NCI-H1092 (cell line): Measurements from ENCODE around the gene AAMP.

ENCODE experiments used
- DNase-seq: peaks from one replicate; lab custom pipeline; 2025; lab: John Stamatoyannopoulos, UW

Gene AAMP

DNA sequence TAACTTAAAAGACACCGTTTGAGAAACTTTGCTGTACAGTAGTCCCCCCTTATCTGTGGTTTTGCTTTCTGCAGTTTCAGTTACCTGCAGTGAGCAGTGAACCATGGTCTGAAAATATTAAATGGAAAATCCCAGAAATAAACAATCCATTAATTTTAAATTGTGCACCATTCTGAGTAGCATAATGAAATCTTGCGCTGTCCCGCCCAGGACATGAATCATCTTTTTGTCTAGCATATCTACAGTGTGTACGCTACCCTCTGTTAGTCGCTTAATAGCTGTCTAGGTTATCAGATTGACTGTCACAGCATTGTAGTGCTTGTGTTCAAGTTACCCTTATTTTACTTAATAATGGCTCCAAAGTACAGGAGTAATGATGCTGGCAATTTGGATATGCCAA is 46.9 kb downstream of the AAMP start:
- no peak for DNase-seq

DNA sequence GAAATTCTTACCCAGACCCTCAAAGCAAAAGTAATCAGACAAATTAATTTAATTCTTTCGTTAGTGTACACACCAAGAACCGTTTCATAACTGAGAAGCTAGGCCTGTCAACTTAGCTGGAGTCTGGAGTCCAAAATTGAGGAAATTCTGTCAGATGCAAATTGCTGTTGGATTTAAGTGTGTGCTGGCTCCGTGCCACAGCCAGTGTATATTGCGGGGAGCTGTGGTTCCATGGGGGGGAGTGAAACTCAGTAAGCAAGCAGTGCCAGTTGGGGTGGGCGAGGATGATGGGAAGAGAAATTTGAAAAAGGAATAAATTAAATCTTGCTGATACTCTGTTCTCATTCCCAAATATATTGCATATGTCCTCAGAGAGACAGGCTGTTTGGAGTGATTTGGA is 48.9 kb downstream of the AAMP start:
- DNase-seq, result no peak

DNA sequence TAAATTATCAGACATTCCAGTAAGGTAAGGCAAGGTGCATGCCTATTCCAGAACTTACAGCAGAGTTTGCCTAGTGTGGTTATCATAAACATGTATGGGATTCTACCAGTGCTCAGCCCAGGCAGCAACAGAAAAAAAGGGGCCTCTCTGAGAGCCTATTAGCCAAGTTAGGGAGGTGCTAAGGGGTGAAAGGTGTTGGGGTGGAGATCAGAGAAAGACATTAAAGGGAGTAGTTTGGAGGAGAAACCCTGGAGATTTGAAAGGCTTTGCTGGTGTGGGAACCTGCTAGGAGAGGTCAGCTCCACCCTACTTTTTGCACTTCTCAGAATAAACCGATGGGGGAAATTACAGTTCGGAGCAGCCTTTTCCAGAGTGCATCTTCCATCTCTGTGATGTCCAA is 50.0 kb downstream of the AAMP start:
- DNase-seq, result no peak

DNA sequence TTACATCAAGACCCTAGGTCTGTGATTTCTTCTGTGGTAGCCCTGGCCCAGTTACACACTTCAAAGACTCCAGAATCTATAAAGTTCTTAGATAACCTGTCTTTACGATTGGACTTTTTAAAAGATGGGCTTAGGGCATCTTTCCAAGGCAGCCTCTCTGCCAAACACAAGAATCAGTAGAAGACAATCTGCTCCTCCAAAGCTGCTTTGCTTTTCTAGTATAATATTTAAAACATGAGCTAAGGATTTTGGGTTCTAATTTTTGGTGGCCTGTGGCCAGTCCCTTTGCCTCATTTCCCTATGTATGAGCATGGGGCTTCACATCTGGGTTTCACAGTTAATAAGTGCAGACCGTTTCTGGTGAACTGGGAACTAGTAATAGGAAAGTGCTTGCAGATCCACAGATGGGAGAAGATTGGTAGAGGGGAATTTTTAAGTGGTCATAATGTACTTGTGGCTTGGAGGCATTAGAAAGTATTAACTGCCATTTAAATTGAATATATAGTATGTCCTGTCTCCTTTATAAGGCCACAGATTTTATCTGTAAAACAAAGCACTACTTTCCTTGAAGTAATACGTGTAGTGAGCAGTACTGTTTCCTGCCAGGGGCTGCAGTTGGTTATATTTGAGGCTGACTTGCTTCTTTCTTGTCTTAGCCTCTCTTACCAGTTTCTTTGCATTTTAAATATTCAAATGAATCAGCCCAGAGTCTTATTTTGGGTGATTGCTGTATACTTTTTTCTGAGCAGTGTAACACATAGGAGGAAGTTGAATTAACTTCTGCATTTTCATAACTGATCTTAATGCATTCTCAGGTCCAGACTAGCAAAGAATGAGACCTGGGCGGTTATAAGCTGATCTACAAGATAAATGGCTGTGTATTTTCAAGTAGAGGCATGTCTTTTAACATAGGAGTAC is 51.4 kb downstream of the AAMP start:
- DNase-seq, result no peak

DNA sequence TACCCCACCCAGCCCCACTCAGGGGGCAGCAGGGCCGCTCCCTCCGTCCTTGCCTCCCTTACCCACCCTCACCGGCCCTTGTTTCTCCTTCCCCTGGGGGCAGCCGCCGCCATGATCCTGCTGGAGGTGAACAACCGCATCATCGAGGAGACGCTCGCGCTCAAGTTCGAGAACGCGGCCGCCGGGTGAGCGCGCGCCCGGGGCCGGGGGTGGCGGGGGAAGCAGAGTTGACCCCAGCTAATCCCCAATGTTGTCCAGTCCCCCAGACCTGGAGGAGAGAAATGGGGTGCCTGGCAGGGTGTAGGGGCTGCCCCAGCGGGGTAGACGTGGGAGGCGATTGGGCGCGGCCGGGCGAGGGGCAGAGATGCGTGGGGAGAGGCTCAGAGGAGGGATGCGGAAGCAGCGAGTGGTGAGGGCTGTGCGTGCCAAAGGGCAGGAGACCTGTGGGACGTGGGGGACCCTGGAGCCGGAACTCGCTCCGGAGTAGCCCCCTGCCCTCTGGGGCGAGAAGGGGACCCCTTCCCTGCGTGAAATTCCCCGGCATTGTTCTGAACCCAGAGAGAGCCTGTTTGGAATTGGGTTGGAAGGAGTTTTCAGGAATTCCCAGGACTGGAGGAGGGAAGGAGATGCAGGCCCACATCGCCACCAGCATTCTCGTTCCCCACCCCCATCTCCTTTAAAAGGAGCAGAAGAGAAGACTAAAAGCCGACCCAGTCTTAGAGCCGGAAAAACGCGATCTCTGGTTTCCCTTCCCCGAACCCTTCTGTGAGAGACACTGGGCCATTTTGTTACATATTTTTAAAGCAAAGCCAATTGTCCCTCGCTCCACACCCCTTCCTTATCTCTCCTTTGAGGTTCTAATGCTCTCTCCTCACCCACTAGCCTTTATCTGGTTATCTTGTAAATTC is 52.3 kb downstream of the AAMP start:
- DNase-seq, result no peak

DNA sequence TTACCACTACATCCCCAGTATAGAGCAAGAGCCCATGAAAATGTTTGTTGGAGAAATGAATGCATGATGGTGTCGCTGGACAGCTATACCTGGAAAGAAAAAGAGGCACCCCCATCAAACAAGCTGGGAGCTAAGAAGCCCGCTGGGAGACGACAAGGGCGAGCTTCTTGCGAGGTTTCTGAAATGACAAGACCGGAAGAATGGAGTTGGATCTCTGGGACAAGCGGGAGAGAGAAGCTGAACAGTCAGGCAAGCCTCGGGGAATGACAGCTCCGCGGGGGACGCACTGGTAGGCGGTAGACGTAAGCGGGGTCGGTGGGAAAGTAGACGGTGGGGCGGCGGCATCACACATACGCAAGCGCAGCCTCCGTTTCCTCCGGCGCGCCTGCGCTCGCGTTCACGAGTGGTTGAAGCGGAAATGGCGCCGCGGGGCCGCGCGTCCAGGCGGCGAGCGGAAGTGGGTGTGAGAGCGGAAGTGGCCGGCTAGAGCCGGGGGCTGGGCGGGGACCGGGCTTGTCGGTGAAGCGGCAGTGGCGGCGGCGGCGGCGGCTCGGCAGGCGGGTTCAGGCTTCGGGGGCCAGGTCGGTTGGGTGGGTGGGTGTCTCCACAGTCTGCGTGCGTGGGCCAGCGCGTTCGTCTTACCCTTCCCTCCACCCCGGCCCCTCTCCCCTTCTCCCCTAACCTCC is 53.1 kb downstream of the AAMP start, which contains the start of gene ARPC2:
Gene ARPC2, plus strand, starts transcription at position 516 of the 686 bp plus-strand sequence. CDS start 282 bp downstream, outside the sequence.
- DNase-seq, result peak; percentile 88

DNA sequence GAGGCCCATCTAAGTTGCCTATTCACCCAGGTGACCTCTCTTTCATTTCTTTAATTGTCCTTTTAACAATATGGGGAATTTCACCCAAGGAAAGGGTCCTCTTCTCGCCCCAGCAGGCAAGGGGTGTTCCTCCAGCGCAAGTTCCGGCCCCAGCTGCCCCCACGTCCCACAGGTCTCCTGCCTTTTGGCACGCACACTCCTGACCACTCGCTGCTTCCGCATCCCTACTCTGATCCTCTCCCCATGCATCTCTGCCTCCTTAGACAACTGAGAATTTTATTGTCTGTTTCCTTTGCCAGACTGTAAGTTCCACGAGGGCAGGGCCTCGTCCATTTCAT is 53.6 kb downstream of the AAMP start:
- no peak for DNase-seq
